A673 (cell line): ENCODE results near the gene MNAT1.

Experiments used
- CTCF ChIP-seq: fragments of 300-800, 200-600 bp; sonication (generic); conservative IDR thresholded peaks from 2 replicates; pipeline ENCODE4 v1.5.1; 2017; ENCODE audit warnings: low read depth, mild to moderate bottlenecking, antibody characterized with exemption, low read length, moderate library complexity, mixed read lengths
- EZH2 ChIP-seq: fragments of 200-600 bp; sonication (generic); IDR thresholded peaks from 2 replicates; pipeline ENCODE4 v1.6.1; 2017; ENCODE audit warnings: borderline replicate concordance, low read depth, mild to moderate bottlenecking, mixed read lengths, antibody characterized with exemption, low read length; ENCODE audit not compliant: poor library complexity, severe bottlenecking

GRCh38 chr14:60803871-60804270 lies 69.3 kb downstream of the MNAT1 start:
- no peak for TF ChIP-seq CTCF
- no peak for TF ChIP-seq EZH2
